Mesendoderm (in vitro differentiated cells): ENCODE data around the gene FBXL3.
"Not testable (repeated sequence)": the region's sequence is repeated elsewhere in the genome, so short reads cannot be mapped to it uniquely, and the experiment has no call there.

ENCODE experiments used
- DNase-seq: peaks from one replicate; pipeline ENCODE4 v3.0.0; 2013
- H2AK5ac ChIP-seq: 2 replicates; pipeline ENCODE4 v1.6.1; 2013; ENCODE audit warnings: low read length, inconsistent platforms
- H2BK120ac ChIP-seq: 2 replicates; pipeline ENCODE4 v1.6.1; 2013; ENCODE audit warnings: low read depth, mild to moderate bottlenecking, low read length, moderate library complexity, mixed read lengths
- H2BK15ac ChIP-seq: replicated peaks from 2 replicates; pipeline ENCODE4 v1.6.1; 2013; ENCODE audit warnings: low read depth, mild to moderate bottlenecking, moderate library complexity
- H2BK5ac ChIP-seq: 2 replicates; pipeline ENCODE4 v1.6.1; 2013; ENCODE audit warnings: low read length, inconsistent platforms
- H3K18ac ChIP-seq: 2 replicates; pipeline ENCODE4 v1.6.1; 2013; ENCODE audit warnings: mild to moderate bottlenecking, low read length, mixed read lengths
- H3K23ac ChIP-seq: one replicate; pipeline ENCODE4 v1.6.1; 2013; ENCODE audit warnings: low read length
- H3K27ac ChIP-seq: 2 replicates; pipeline ENCODE4 v1.5.1; 2013; ENCODE audit warnings: low read depth, mild to moderate bottlenecking, inconsistent platforms, low read length, moderate library complexity
- H3K27me3 ChIP-seq: 2 replicates; pipeline ENCODE4 v1.6.1; 2013; ENCODE audit warnings: low read length, control low read depth, mild to moderate bottlenecking, inconsistent platforms; ENCODE audit not compliant: insufficient read depth, poor library complexity
- H3K36me3 ChIP-seq: 2 replicates; pipeline ENCODE4 v1.6.1; 2013; ENCODE audit warnings: low read length, inconsistent platforms; ENCODE audit not compliant: control insufficient read depth, insufficient read depth
- H3K4ac ChIP-seq: one replicate; pipeline ENCODE4 v1.6.1; 2013; ENCODE audit warnings: low read depth, mild to moderate bottlenecking, low read length, moderate library complexity
- H3K4me1 ChIP-seq: 2 replicates; pipeline ENCODE4 v1.6.1; 2013; ENCODE audit warnings: low read depth, low read length, inconsistent platforms; ENCODE audit not compliant: control insufficient read depth
- H3K4me2 ChIP-seq: 2 replicates; pipeline ENCODE4 v1.6.1; 2013; ENCODE audit warnings: low read length
- H3K4me3 ChIP-seq: 2 replicates; pipeline ENCODE4 v1.5.1; 2013; ENCODE audit warnings: mild to moderate bottlenecking, low read length
- H3K56ac ChIP-seq: one replicate; pipeline ENCODE4 v1.6.1; 2013; ENCODE audit warnings: low read length
- H3K79me1 ChIP-seq: 2 replicates; pipeline ENCODE4 v1.6.1; 2013; ENCODE audit warnings: low read length, inconsistent platforms
- H3K79me2 ChIP-seq: 2 replicates; pipeline ENCODE4 v1.6.1; 2013; ENCODE audit warnings: mild to moderate bottlenecking, low read length; ENCODE audit not compliant: control insufficient read depth, insufficient read depth
- H3K9ac ChIP-seq: 2 replicates; pipeline ENCODE4 v1.6.1; 2013; ENCODE audit warnings: low read length, inconsistent platforms
- H4K5ac ChIP-seq: one replicate; pipeline ENCODE4 v1.6.1; 2013; ENCODE audit warnings: low read length
- H4K8ac ChIP-seq: one replicate; pipeline ENCODE4 v1.6.1; 2013; ENCODE audit warnings: low read depth, mild to moderate bottlenecking, control low read depth, low read length, moderate library complexity
- WGBS: extraction: QIAGEN DNeasy Blood & Tissue Kit; methylation state at CpG from one replicate; pipeline ENCODE4 v1.1.7; 2013; ENCODE audit warnings: low lambda C conversion rate, missing lambda C conversion rate; ENCODE audit not compliant: insufficient coverage; ENCODE audit errors: extremely low coverage; 5-methylcytosine and 5-hydroxymethylcytosine counted together

FBXL3 gene

GRCh38 chr13:76965759-76966421 is 61.1 kb downstream of the FBXL3 start:
- Histone ChIP-seq H4K8ac (no peak overlapping the region), H3K79me1 (no peaks in the 10 kb centered on the region), H3K27ac (no peak overlapping the region), H3K4me2 (no peak overlapping the region), H2BK120ac (no peak overlapping the region), H2BK5ac (no peak overlapping the region), H3K79me2 (no peaks in the 10 kb centered on the region), H3K4me1 (no peaks in the 10 kb centered on the region), H3K4ac (no peak overlapping the region), H2AK5ac (no peak overlapping the region), H3K9ac (no peak overlapping the region), H3K23ac (no peak overlapping the region), H3K18ac (no peak overlapping the region), H3K27me3 (no peaks in the 10 kb centered on the region), H3K36me3 (no peaks in the 10 kb centered on the region), H3K4me3 (no peak overlapping the region), H3K56ac (no peak overlapping the region), H4K5ac (no peak overlapping the region), H2BK15ac (no peak overlapping the region)
- no peak for DNase-seq
- no CpG with 5 or more reads among the region's 6 CpGs for WGBS

- H3K36me3 ChIP-seq, H3K4me1 ChIP-seq, H3K4me2 ChIP-seq, H3K9ac ChIP-seq, H3K23ac ChIP-seq, H2AK5ac ChIP-seq, H3K79me2 ChIP-seq, H3K79me1 ChIP-seq, H3K27ac ChIP-seq, H2BK120ac ChIP-seq, H2BK5ac ChIP-seq, H4K8ac ChIP-seq, H3K27me3 ChIP-seq, H2BK15ac ChIP-seq, H4K5ac ChIP-seq, H3K18ac ChIP-seq, DNase-seq, H3K4me3 ChIP-seq, H3K56ac ChIP-seq, H3K4ac ChIP-seq: not testable (repeated sequence)
Measured at GRCh38 chr13:76959734-76960133, 67.2 kb downstream of the FBXL3 start.

GRCh38 chr13:76958841-76959432 is 68.0 kb downstream of the FBXL3 start:
- H3K56ac ChIP-seq, result no peak overlapping the region
- no peak overlapping the region for H2AK5ac ChIP-seq
- no peak overlapping the region for H3K4ac ChIP-seq
- no peaks in the 10 kb centered on the region for H3K36me3 ChIP-seq
- H3K27me3 ChIP-seq, result no peaks in the 10 kb centered on the region
- no CpG with 5 or more reads among the region's 4 CpGs for WGBS
- no peak for DNase-seq
- no peak overlapping the region for H3K18ac ChIP-seq
- H3K27ac ChIP-seq, result no peak overlapping the region
- H4K8ac ChIP-seq, result no peak overlapping the region
- H3K4me1 ChIP-seq, result no peaks in the 10 kb centered on the region
- no peak overlapping the region for H3K9ac ChIP-seq
- H3K4me2 ChIP-seq, result no peak overlapping the region
- no peak overlapping the region for H3K4me3 ChIP-seq
- H4K5ac ChIP-seq, result no peak overlapping the region
- no peak overlapping the region for H2BK120ac ChIP-seq
- no peak overlapping the region for H2BK15ac ChIP-seq
- H3K79me1 ChIP-seq, result no peaks in the 10 kb centered on the region
- no peak overlapping the region for H3K23ac ChIP-seq
- H2BK5ac ChIP-seq, result no peak overlapping the region
- H3K79me2 ChIP-seq, result no peaks in the 10 kb centered on the region

- no peak overlapping the region for H3K4me2 ChIP-seq
- no peak overlapping the region for H3K27ac ChIP-seq
- no peak overlapping the region for H2BK5ac ChIP-seq
- no peaks in the 10 kb centered on the region for H3K79me1 ChIP-seq
- H3K4me3 ChIP-seq, result no peak overlapping the region
- H2BK15ac ChIP-seq, result no peak overlapping the region
- H3K36me3 ChIP-seq, result no peaks in the 10 kb centered on the region
- no peaks in the 10 kb centered on the region for H3K79me2 ChIP-seq
- H3K4ac ChIP-seq, result no peak overlapping the region
- DNase-seq, result no peak
- H3K18ac ChIP-seq, result no peak overlapping the region
- no peak overlapping the region for H4K5ac ChIP-seq
- no peaks in the 10 kb centered on the region for H3K4me1 ChIP-seq
- H2BK120ac ChIP-seq, result no peak overlapping the region
- no CpG with 5 or more reads among the region's 5 CpGs for WGBS
- no peak overlapping the region for H4K8ac ChIP-seq
- no peak overlapping the region for H3K56ac ChIP-seq
- no peak overlapping the region for H3K9ac ChIP-seq
- H2AK5ac ChIP-seq, result no peak overlapping the region
- H3K23ac ChIP-seq, result no peak overlapping the region
- H3K27me3 ChIP-seq, result no peaks in the 10 kb centered on the region
Measured at GRCh38 chr13:76955661-76956060, 71.3 kb downstream of the FBXL3 start.
